Upper lobe of left lung (tissue), 4 donors: ENCODE data around the gene ADAMTS8.

Experiments used
- EP300 ChIP-seq, 4 donors: sonication (generic); formaldehyde crosslinking; IDR thresholded peaks; one replicate each; pipeline ENCODE4 v1.5.1; 2017; ENCODE audit warnings: antibody characterized with exemption in 4 of 4, control low read depth in 2 of 4
- POLR2A ChIP-seq, 4 donors: fragments of 450-650 bp; IDR thresholded peaks; one replicate each; pipeline ENCODE4 v1.5.1; 2016 to 2017; ENCODE audit warnings: antibody characterized with exemption in 4 of 4, mild to moderate bottlenecking in 2 of 4
- TF ChIP-seq, protein P1 (sequence below), 6 experiments: fragments of 450-650 bp in 4 of 6; fragments of 200-600 bp in 2 of 6; sonication (generic) in 2 of 6; IDR thresholded peaks; one replicate each; pipeline ENCODE4 v1.5.1; 2016 to 2019; ENCODE audit warnings: antibody characterized with exemption in 6 of 6

DNA sequence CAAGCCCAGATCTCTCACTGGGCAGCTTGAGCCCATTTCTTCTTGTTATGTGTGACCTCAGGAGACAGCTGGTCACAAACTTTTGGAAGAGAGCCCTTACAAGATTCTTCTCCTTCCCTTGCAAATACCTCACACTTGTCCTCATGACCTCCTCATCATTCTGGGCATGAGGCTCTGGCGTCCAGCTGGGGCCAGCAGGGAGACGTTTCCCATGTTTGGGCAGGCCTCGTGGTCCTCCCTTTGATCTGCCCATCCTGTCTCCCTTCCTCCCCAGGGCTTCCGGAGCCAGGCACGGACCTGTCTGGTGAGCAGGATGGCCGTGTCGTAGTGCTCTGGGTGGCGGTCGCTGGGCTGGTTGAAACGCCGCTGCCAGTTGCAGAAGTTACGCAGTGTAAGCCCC lies 9.7 kb downstream of the ADAMTS8 start:
- TF ChIP-seq, protein P1, sequence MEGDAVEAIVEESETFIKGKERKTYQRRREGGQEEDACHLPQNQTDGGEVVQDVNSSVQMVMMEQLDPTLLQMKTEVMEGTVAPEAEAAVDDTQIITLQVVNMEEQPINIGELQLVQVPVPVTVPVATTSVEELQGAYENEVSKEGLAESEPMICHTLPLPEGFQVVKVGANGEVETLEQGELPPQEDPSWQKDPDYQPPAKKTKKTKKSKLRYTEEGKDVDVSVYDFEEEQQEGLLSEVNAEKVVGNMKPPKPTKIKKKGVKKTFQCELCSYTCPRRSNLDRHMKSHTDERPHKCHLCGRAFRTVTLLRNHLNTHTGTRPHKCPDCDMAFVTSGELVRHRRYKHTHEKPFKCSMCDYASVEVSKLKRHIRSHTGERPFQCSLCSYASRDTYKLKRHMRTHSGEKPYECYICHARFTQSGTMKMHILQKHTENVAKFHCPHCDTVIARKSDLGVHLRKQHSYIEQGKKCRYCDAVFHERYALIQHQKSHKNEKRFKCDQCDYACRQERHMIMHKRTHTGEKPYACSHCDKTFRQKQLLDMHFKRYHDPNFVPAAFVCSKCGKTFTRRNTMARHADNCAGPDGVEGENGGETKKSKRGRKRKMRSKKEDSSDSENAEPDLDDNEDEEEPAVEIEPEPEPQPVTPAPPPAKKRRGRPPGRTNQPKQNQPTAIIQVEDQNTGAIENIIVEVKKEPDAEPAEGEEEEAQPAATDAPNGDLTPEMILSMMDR (IDR thresholded peaks at IDR 0.05) = no peak
- TF ChIP-seq EP300 (IDR thresholded peaks at IDR 0.05) = peak in 2 of 4 donors; percentile 18 to 38
- TF ChIP-seq POLR2A (IDR thresholded peaks at IDR 0.05) = no peak
